GM19193 (cell line): ENCODE results near the gene PLCL1.

Source experiments
- POLR2A ChIP-seq: IDR thresholded peaks from 4 replicates; pipeline ENCODE4 v1.6.1; 2011; ENCODE audit not compliant: insufficient read depth, insufficient read length; ENCODE audit errors: extremely low read depth

The PLCL1 gene

DNA sequence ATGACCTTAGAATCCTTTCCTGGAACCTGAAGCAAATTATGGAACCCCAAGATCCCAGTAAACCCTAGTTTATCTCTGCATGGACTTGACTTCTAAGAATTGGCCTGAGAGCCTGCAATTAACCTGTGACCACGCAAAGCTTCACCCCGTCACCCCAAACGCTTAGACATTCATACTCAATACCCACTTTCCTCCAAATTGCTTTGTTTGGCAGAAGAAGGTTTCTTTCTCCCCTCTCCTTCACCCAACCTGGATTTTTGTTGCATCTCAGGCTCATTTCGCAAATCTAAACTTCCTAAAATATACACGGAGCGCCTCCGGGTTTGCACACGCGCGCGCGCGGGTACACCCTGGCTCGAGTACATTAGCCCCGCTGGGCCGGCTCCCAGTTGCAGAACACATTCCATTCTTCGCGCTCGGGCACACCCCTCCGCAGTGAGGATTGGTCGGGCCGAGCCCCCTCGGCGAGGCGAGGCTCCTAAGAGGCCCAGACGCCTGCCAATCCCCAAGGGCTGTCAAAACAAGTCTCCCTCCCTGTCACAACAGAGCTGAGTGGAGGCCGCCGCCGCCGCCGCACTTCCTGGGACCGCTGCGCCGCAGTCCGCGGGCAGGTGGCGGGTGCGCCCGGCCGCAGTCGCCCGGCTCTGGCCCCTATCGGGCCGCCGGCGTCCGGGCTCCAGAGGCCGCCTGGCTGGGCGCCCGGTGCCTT is at the start of gene PLCL1:
PLCL1 (plus strand) TSS at position 545 of the 709 bp plus-strand sequence.
- no peak for TF ChIP-seq POLR2A

DNA sequence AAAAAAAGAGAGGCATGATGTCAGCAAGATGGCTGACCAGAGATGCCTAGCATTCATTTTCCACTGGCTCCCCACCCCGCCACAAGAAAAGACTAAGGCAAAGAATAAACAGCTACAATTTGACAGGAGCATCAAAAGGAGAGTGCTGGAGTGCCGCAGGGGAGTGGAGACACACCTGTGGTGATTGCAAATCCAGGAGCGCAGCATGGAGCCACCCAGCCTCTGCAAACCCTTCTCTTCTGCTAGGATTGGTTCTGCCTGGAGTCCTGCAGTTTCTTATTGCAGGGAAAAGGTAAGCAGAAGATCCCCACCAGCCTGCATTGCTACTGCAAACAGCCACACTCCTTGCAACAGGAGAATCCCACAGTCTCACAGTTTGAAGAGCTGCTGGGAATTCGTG is 45.4 kb upstream of the PLCL1 start:
- no peak for TF ChIP-seq POLR2A

DNA sequence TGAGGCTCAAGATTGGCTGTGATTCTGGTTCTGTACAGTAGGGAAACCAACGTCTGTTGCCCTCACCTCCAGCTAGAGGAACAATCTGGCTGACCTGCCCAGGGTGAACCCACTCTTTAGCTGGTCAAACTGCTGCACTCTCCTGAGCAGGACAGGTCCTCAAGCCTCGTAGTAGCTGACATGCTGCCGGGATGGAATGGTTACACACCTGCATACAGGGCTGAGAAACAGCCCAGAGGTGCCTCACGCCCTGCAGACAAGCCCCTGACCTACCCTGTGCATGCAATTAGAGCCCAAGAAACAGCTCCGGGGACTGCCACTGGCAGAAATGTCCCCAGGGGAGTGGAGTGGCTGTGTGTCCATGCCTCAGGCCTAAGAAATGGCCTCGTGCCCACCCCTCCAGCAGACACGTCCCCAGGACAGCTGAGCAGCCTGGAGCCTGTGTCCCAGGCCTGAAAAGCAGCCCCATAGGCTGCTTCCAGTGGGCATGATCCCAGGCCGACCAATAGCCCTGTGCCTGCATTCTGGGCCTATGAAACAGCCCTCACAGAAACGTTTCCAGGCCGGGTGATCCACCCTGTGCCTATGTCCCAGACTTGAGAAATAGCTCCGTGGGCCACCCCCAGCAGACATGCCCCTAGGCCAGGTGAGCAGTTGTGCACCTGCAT is 44.6 kb upstream of the PLCL1 start:
- TF ChIP-seq POLR2A, result no peak

DNA sequence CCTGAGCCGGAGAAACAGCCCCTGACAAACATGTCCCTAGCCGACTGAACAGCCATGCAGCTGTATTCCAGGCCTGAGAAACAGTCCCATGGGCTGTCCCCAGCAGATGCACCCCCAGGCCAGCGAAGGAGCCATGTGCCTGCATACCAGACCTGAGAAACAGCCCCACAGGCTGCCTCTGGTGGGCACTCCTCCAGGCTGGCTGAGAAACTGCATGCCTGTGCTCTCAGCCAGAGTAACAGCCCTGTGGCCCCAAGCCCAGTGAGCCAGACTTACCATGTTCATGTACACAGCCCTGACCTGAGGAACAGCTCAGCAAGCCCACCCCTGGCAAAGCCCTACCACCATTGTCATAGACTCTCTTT is 44.1 kb upstream of the PLCL1 start:
- no peak for TF ChIP-seq POLR2A

DNA sequence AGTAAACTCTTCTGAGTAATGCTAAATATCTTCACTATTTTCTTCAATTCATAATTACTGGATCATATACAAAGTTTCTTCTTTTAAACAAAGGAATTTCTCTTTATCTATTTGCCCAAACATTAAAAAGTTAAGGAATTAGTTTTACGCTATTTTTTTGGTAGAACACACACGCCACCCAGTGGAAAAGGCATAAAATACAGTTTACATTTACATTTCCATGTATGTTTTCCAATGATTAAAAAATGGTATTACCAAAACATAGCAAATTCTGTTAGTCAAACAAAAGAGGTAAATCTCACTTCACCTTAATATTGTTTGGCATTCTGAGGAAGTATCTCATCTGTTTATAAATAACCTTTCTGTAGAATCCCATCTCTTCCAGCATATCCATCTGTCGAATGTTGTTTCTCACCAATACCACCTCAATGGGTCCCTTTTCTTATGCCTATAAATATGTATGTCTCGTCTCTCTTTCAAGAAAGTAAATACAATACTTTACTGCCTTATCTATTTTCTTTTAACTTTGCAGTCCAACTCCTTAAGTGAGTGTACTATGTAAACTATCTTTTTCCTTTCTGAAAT is 26.5 kb upstream of the PLCL1 start:
- no peak for TF ChIP-seq POLR2A

DNA sequence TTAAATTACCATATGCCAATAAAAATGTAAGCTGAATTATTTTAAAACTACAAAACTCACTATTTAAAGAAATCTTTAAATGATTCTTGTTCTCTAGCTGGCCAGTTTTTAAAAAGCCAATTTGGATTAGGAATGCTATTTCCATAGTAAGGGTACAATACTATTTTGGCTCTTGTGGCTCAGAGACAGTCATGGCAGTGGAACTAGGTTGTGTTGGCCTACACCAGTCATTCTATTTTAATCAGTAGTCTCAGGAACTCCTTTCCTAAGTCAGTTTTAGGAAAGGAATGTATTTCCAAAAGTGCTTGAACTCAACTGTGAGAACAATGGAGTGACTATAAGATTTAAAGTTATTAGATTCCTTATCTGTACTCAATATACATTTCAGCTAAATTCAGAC is 25.1 kb upstream of the PLCL1 start:
- no peak for TF ChIP-seq POLR2A

DNA sequence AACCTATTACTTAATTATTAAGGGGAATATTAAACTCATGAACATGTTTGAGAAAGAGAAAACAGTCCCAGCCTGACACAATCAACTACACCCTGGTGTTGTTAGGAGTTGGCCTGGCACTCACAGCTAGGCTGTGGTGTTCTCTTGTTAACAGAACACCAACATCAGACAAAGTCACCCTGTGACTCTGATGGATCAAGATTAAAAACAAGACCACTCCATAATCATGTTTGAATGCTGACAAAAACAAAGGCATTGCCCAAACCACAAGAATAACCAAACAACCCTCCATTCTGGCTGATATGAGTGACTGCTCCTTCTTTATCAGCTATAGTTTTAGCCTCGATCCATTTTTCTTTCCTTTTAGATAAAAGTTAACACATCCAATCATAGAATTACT is 22.3 kb upstream of the PLCL1 start:
- no peak for TF ChIP-seq POLR2A

DNA sequence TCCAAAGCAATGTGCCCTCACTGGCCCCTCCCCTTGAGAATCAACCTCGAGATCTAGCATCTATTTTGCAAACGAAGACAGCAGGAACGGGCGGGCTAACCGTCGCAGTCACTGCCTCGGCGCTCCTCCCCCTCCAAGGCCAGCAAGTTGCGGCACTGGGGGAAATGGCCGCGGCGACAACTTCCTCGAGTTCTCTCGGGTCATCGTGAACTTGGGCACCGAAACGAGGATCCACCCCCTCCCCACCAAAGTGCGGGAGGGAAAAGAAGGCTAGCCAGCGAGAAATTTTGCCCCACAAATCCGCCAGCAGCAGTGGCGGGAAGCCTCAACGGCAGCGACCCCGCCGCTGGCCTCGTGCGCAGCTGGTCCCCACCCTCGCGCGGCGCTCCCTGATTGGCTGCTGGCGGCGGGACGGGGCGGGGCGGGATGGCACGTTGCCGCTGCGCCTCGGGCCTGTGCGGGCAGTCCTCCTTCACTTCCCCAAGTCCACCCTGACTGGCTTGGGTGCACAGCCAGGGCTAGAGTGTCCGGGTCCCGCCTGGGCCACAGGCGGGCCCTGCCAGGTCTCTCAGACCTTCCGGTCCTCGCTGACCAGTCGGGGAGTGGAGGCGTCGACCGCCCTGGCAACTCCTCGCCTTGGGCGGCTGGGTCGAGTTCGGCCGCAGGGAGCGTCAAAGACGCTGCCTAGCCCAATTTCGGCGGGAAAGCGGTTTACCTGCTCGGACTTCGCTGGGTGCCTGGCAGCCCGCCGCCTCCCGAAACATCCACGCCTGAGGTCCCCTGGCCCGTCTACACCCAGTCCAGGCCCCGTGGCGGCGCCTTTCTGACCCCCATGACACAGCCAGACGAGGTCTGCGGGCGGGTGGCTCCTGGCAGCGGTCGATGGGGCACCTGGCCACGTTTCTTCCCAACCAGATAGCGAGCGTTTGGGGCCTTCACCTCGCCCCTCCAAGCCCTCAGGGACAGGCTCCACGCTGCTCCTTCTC is 19.1 kb upstream of the PLCL1 start, which contains the start of gene BOLL:
BOLL (minus strand) TSS at position 364 of the 986 bp plus-strand sequence. CDS start 3,469 bp downstream, outside the sequence.
- TF ChIP-seq POLR2A, result no peak

DNA sequence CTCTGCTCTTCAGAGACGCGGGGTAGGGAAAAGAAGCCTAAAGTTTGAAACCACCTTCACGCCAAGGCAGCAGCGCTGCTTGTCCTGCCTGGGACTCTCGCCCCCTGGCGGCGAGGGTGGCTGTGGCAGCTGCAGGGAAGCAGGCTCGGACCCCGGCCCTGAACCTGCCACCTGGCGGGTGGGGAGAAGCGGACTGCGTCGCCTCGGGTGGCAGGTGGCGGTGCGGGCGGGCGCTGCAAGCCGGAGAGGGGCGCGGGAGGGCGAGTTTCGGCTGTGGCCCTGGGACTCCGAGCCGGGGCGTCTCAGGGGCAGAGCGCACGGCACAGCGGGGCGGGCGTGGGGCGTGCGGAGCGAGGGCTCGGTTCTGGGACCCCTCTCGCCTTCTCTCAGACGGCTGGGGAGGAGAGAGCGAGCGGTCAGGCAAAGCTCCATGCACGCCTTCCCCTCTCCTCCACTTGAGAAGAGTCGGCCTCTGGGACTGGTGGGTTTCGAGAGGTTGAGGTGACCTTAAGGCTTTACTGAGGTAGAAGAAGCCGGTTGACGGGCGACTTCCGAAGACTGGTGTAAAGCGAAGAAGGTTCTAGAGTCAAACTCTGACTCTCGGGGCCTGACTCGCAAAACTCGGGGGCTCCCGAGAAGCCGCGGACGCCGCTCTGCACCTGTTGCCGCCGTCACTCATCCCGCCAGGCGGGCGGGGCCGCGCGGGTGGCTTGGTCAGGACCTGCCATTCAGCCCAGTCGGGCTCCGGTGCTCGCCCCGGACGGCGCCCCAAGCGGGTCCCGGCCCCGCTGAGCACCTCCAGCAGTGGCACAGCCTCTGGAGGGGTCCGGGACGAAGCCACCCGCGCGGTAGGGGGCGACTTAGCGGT is 18.1 kb upstream of the PLCL1 start:
- TF ChIP-seq POLR2A, result no peak

DNA sequence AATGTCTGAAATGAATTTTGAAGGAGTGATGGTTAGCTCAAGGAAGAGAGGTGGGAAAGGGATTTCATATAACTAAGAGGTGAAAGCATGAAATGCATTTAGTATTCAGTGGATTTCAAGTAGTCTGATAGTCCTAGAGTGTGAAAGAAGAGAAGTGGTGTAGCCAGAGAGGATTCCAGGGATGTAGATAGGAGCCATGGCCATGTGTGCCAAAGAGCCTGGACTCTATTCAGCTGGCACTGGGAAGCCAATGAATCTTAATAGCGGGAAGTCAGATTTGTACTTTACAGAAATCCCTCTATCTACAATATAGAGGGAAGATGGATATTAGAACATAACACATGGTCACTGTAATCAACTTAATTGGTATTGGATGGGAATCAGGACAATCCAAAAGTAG is 10.9 kb upstream of the PLCL1 start:
- TF ChIP-seq POLR2A, result no peak

DNA sequence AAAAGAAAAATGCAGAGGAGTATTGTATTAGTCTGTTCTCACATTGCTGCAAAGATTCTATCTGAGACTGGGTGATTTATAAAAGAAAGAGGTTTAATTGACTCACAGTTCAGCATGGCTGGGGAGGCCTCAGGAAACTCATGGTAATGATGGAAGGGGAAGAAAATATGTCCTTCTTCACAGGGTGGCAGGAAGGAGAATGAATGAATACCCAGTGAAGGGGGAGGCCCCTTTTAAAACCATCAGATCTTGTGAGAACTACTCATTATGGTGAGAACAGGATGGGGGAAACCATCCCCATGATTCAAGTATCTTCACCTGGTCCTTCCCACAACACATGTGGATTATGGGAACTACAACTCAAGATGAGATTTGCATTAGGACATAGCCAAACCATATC is 9.1 kb upstream of the PLCL1 start:
- TF ChIP-seq POLR2A, result no peak

DNA sequence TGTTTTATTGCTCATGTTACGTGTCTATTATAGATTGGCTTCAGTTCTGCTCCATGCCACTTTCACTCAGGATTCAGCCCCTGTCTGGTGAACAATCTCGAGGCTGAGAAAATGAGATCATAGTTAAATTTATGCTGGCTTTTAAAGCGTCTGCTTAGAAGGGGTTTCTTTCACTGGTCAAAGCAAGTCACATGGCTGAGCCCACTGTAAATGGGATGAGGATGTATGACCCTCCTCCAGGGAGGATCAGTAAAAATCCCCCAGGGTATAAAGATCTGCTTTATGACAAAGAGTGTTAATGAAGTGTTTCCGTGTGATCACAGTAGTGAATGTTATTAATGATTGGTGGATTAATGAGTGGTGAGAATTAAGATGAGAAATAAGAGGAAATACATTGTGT is 6.2 kb upstream of the PLCL1 start:
- TF ChIP-seq POLR2A, result no peak

DNA sequence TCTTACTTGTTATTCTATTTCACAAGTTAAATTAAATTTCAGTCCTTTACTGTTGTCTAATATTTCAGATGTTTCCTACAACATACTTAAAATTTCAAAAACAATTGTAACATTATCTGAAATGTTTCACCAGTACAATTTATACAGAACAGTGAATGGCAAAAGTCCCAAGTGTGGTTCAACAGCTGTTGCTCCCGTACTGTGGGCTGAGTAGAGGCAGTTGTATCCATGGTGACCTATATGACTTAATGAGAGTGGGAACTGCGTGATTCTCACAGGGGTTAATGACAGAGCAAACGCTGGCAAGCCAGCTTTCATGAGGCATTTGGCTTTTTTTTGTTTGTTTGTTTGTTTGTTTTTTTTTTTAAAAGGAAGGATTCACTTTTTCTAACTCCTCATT is 5.3 kb upstream of the PLCL1 start:
- no peak for TF ChIP-seq POLR2A

DNA sequence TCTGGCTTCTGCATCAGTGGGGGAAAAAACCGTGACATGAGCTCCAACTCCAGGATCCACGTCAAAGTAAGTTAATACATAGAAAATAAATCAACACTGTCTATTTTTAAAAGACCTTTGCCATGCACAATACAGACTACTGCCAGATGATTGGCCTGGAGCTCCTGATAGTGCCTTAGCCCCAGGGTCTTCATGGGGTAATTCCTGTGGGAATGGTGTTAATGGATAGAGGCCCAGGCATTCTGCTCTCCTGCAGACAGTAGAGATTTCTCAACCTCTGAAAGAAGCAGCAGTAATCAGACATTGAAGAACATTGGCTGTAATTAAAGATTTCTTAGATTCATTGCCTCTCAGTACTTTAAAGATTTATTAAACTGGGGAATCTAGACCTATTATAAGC is 4.3 kb upstream of the PLCL1 start:
- TF ChIP-seq POLR2A, result no peak
